DMS 273 (cell line): ENCODE data around the gene ACO1.

ENCODE experiments used
- DNase-seq: peaks from one replicate; lab custom pipeline; 2025; ENCODE audit not compliant: unreplicated experiment; lab: John Stamatoyannopoulos, UW

Gene ACO1

GRCh38 chr9:32382565-32383320 is 1.7 kb upstream of the ACO1 start:
- DNase-seq: no peak

GRCh38 chr9:32384002-32384363 is 460 bp upstream of the ACO1 start:
- DNase-seq: no peak

- DNase-seq: peak; percentile 22
Observed at GRCh38 chr9:32385152-32385884, 875 bp downstream of the ACO1 start.

- no peak for DNase-seq
Observed at GRCh38 chr9:32385885-32386283, 1.4 kb downstream of the ACO1 start.

GRCh38 chr9:32387256-32387655 is 2.8 kb downstream of the ACO1 start:
- no peak for DNase-seq

GRCh38 chr9:32389365-32389764 is 4.9 kb downstream of the ACO1 start:
- no peak for DNase-seq

GRCh38 chr9:32393911-32394310 is 9.5 kb downstream of the ACO1 start:
- DNase-seq: no peak

GRCh38 chr9:32394381-32395049 is 10.1 kb downstream of the ACO1 start:
- no peak for DNase-seq

- DNase-seq: no peak
Observed at GRCh38 chr9:32395510-32396216, 11.2 kb downstream of the ACO1 start.

GRCh38 chr9:32398207-32398606 is 13.8 kb downstream of the ACO1 start:
- DNase-seq: no peak

GRCh38 chr9:32399110-32399815 is 14.8 kb downstream of the ACO1 start:
- no peak for DNase-seq

- no peak for DNase-seq
Observed at GRCh38 chr9:32401488-32401887, 17.0 kb downstream of the ACO1 start.

- DNase-seq: no peak
Observed at GRCh38 chr9:32403567-32404260, 19.3 kb downstream of the ACO1 start.

- DNase-seq: no peak
Observed at GRCh38 chr9:32404402-32404801, 20.0 kb downstream of the ACO1 start.

- no peak for DNase-seq
Observed at GRCh38 chr9:32404856-32405255, 20.4 kb downstream of the ACO1 start.

- DNase-seq: no peak
Observed at GRCh38 chr9:32405506-32405905, 21.1 kb downstream of the ACO1 start.

GRCh38 chr9:32406046-32406445 is 21.6 kb downstream of the ACO1 start:
- no peak for DNase-seq

- DNase-seq: no peak
Observed at GRCh38 chr9:32411753-32412152, 27.3 kb downstream of the ACO1 start.

- DNase-seq: no peak
Observed at GRCh38 chr9:32412440-32412839, 28.0 kb downstream of the ACO1 start.

GRCh38 chr9:32413424-32413823 is 29.0 kb downstream of the ACO1 start:
- no peak for DNase-seq
